HG03175 (cell line): ENCODE measurements around the gene MTMR3.
"Not testable (repeated sequence)": the region's sequence is repeated elsewhere in the genome, so short reads cannot be mapped to it uniquely, and the experiment has no call there.

ENCODE experiments used
- ATAC-seq: cut with Tn5 transposase; IDR thresholded peaks from one replicate; pipeline ENCODE4 v1.9.1; 2021; ENCODE audit warnings: mild to moderate bottlenecking, moderate library complexity; ENCODE audit not compliant: unreplicated experiment

Gene MTMR3

DNA sequence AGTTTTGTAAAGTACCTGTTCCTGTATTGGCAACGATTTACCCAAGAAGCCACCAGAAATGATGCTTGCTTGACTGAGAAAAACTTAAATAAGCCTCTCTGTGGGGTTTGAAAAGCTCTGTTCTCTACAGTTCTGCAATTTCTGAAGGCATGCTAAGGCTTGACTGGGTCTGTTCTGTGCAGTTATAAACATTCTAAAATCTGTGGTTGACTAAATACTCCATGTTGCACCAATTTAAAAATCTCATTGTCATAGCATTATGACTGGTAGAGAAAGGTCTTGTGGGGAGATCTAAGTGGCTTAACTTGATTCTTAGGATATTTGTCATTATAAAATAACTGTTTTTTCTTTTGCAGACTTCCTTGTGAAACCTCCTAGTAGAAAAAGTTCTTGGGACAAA lies 73.7 kb downstream of the MTMR3 start:
- ATAC-seq: no peak

DNA sequence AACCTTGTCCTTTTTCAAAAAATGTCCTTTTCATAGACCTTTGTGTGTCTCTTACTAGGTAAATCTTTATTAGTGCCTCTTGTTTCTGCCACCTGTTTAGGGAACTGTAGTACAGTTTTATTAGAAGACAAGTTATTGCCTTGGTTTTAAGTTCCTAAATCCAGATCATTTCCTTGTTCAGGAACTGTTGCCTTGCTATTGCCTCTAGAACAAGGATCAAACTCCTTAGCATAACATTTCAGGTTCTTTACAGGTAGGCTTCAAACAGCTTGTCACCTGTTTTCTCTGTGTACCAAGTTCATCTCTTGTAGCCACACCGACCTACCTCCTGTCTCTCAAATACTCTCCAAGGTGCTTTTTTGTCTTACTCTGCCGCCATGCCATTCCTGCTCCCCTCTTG lies 75.2 kb downstream of the MTMR3 start:
- no peak for ATAC-seq

DNA sequence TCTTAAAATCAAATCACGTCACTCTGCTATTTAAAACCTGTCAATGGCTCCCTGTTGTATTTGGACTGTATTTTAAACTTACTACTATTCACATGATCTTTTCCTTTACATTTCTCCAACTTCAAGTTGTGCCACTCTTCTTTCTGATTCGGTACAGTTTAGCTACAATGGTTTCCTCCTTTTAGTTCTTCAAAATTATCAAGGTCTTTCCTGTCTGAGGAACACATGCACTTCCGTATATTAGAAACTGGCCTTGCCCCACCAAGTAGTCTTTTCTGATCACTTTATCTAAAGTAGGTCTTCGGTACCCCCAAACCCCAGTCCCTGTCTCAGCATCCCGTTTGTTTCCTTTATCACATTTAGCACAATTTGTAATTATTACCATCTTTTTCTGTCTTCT lies 81.8 kb downstream of the MTMR3 start:
- no peak for ATAC-seq

DNA sequence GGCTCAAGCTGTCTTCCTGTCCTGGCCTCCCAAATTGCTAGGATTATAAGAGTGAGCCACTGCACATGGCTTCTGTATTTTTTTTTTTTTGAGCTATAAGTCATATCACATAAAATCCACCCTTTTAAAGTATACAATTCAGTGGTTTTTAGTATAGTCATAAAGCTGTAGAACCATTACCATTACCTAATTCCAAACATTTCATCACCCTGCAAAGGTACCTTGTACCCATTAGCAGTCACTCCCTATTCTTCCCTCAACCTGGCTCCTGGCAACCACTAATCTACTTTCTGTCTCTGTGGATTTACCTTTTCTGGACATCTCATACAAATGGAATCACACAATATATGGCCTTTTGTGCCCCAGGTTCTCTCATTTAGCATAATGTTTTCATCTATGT lies 84.5 kb downstream of the MTMR3 start:
- no peak for ATAC-seq

DNA sequence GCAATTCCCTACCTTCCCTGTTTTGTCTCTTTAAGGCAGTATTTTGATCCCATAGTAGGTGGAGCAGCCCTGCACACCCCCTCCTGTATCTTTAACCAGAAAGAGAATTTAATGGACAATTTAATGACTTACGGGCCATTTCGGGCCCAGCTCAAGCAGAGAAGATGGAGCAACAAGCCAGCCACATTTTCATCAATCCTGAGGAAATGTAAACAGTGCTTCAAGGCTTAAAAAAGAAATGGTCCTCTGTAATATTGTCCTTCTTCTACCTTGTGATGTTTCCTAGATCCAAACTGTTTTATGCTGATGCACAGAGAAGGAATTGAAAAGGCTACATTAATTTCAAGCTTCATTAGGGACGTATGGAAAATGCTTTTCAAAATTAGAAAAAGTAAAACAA lies 88.6 kb downstream of the MTMR3 start:
- ATAC-seq: no peak

DNA sequence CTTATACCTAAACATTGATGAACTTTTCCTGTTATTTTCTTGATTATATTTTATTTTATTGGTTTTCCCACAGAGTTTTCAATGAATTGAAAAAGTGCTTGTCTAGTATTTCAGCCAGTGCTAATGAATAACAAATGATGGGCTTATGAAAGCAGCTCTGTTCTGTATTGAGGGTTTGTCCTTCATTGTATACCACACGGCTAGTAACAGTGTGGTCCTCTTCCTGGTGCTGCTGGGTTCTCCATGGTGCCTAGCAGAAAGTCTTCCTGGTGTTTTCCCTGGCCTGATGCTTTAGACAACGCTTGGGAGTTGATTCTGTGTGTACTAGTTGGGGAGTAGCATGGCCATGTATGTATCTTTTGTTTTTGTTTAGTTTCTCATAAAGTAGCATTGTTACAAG lies 89.1 kb downstream of the MTMR3 start:
- ATAC-seq: no peak

DNA sequence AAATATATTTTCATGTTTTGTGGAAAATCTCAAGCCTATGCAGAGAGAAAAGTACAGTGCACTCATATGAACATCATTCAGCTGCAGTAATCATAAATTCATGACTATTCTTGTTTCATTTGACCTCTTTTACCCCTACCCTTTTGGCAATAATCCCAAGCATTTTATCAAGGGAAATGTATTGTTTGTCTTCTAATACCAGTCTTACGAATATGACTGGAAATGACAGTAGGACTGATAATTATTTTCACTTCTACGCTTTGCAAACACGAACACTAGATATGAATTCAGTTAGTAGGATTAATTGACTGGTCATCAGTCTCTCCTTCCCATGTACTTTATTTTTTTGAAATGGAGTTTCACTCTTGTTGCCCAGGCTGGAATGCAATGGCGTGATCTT lies 90.3 kb downstream of the MTMR3 start:
- no peak for ATAC-seq

DNA sequence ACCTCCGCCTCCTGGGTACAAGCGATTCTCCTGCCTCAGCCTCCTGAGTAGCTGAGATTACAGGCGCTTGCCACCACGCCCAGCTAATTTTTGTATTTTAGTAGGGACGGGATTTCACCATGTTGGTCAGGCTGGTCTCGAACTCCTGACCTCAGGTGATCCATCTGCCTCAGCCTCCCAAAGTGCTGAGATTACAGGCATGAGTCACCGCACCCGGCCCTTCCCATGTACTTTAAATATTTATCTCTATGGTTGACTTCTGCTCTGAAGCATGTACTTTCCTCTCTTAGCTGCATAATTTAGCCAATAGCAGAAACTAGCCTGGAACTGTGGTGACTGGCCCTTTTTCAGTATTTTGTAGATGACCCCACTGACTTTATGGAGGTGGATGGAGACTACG lies 90.7 kb downstream of the MTMR3 start:
- not testable (repeated sequence) for ATAC-seq

DNA sequence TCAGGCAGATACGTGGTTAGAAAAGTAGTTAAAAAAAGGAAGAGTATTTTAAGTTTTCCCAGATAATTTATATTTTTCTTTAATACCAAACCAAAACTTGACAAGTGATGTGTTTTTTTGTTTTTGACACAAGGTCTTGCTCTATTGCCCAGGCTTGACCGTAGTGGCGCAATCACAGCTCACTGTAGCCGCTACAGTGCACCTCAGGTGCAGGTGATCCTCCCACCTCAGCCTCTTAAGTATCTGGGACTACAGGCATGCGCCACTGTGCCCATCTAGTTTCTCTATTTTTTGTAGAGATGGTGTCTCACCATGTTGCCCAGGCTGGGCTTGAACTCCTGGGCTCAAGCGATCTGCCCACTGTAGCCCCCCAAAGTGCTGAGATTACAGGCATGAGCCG lies 92.5 kb downstream of the MTMR3 start:
- no peak for ATAC-seq

DNA sequence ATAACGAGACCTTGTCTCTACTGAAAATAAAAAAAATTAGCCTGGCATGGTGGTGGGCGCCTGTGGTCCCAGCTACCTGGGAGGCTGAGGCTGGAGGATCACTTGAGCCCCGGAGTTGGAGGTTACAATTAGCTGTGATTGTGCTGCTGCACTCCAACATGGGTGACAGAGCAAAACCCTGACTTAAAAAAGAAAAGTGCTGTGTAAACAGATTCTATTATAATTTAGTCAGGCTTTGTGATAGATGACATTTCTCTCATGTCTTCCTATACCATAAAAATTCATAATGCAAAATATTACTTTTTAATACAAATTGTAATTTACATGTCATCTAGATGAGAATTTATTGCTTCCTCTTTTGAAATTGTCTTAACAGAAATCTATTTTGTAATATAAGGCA lies 94.1 kb downstream of the MTMR3 start:
- no peak for ATAC-seq

DNA sequence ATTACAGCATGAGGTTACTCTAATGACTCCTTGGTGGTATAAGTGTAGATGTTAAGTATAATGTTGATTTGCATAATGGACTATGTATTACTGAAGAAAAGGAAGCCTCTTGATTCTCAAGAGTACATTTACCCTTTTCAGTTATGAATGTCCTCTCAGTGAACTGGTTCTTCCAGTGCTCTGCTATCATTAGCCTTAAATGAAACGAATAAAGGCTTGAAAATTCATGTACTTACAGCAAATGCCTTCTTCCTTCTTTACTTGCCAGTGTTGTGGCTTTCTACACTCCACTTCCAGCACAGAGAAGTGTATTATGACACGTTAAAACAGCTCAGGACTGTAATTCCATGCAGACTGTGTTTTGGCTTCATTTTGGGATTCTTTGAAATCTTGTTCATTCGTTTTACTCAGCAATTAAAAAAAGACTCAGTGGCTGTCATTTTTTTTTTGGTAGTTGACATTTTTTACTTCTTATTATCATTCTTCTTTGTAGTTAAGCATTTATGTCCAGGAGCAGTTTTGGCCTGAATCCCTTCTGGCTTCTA lies 96.9 kb downstream of the MTMR3 start:
- peak; percentile 86 for ATAC-seq

DNA sequence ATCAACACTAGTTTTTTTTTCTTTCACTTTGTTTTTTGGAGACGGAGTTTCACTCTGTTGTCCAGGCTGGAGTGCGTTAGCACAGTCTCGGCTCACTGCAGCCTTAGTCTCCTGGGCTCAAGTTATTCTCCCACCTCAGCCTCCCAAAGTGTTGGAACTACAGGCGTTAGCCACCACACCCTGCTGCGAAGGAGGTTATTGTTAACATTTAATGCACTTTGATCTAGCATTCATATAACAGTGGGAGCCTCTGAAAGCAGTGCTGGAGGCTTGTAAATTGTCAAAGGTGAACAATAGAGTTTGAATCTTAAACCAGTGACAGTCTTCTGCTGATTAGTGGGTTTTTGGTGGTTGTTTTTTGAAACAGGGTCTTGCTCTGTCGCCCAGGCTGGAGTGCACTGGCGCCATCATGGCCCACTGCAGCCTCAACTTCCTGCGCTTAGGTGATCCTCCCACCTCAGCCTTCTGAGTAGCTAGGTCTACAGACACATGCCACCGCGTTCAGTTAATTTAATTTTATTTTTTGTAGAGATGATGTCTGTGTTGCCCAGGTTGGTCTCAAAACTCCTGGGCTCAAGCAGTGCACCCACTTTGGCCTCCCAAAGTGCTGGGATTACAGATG lies 100.4 kb downstream of the MTMR3 start:
- ATAC-seq: no peak

DNA sequence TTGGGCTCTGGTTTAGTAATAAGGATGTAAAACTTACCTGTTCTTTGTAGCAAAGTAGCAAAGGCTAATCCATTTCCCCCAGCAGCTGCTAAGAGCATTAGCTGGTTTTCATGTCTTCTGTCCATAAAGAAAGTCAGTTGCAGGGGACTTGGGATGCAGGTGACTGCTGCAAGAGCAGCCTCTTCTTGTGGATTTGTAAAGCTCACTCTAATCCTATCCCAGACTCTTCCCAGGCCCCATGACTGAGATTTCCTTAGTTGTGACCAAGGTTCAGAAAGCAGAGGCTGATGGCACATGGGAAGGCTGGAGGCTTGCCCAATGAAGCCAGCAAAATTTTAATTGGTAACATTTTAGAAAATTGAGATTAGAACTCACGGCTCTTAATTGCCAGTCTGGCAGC lies 102.9 kb downstream of the MTMR3 start:
- no peak for ATAC-seq

DNA sequence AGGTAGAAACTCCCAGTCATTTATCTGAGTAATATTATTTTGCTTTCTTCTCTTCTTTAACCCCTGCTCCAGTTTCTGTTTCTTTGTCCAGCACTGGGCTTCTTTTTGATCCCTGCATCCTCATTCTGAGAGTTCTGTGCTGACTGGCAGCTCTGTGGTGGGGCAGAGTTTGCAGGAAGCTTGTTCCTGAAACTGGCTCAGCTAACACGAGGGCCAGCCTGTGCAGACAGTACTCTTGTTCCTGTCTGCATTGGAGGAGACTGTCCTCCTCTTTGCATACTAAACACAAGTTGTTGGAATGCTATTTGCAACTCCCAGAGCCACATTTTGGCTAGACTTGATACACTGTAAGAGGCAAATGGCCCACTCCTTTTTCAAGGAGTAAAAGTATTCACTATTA lies 104.2 kb downstream of the MTMR3 start:
- ATAC-seq: no peak

DNA sequence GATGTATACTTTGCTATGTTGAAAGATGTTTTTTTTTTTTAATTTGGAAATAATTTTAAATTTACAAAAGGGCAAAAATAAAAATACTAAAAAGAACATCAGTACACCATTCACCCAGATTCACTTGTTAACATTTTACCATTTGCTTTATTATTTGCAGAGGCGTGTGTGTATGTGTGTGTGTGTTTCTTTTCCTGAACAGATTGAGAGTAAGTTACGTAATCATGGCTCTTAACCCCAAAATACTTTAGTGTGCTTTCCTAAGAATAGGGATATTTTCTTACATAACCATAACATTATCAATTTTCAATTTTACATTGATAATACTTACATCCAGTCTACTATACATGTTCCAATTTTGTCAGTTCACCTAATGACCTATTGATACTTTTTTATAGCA lies 105.7 kb downstream of the MTMR3 start:
- ATAC-seq: no peak

DNA sequence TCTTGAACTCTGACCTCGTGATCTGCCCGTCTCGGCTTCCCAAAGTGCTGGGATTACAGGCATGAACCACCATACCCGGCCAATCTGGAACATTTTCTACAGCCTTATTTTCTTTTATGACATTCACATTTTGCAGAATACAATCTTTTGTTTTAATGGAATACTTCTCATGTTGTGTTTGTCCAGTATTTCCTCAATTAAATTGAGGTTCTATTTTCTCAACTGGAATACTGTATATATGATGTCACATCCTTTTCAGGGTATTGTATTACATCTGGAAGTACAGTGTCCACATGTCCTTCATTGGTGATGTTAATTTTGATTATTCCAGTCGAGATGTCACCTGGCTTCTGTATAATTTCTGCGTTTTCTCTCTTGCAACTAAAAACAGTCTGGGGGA lies 106.5 kb downstream of the MTMR3 start:
- ATAC-seq: no peak

DNA sequence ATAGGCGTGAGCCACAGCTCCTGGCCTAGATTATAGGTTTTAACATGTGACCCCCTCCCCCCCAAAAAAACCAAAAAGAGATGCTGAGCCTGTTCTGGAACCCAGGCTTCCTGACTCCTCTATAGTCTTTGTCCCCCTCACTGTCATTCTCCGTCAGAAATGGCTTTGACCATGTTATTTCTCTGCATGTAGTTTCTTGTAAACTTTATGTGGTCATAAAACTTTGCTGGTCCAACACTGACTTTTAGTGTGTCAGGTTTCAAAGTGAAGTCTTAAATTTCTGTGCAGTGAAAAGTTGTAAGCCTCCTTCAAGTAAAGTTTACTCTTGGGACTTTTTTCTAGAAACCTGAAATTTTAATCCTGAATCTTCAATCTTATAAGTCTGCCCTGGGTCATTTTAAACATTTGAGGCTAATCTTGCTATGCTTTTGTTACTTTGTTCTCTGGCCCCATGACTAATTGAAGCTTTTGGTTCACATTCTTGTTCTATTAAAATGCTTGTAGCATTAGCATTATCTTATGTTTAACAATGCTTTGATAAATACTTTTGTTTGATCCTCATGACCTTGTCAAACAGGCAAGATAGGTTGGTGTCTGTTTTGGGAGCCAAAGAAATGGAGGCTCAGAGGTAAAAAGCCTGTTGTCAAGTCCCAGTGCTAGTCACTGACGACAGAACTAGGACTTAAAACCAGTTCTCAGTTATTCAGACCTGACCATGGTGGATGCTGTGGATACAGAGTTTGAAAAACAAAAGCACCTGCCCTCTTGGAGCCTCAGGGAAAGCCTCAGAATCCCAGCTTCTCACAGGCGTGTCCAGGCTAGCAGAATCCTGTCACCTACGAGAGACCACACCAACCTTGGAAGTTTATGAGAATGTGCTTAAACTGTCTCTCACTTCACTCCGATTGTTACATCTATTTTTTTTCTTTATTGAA lies 109.6 kb downstream of the MTMR3 start:
- ATAC-seq: no peak

DNA sequence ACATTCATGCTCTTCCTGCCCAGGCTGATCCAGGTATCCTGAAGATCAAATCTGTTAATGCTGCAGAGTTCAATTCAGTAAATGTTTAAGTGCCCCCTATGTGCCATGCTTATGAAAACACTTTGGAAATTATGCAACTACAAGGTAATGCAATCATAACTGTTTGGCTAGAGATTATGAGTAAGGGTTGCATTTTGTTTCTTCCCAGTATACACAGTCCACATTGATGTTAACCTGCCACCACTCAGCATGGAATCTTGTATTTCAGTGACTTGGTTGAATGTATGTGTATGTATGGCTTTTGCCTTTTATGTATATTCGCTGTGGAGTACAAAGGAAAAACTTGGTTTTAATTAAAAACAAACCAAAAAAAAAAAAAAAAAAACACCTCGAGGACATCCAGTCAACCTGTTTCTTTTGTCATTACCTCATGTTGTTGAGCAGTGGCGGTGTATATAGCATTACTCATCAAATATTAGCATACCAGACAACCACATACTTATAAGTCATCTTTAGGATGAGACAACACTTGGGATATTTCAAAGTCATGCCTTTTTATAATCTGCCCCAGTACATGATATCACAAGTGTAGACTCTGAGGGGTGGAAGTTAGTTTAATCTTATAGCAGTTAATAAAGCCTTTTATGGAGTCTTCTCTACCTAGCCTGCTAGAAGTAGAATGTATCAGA lies 111.2 kb downstream of the MTMR3 start:
- no peak for ATAC-seq

DNA sequence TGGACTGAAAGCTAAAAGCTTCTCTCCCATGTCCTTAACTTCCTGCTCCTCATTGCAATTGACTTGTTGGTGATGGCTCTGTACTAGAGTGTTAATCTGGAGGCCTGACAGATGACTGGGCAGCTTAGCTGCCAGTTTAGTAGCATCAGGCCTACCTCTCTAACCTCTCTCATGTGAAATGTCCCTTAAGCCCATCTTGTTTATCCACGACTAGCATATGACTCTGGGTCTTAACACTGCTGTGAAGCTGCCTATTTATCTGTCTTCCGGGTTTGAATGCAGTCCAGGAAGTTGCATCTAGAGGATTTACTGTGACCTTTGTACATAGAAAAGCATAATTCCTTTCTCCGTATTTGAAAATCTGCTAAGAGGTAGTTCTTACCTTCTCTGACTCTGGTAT lies 112.0 kb downstream of the MTMR3 start:
- no peak for ATAC-seq

DNA sequence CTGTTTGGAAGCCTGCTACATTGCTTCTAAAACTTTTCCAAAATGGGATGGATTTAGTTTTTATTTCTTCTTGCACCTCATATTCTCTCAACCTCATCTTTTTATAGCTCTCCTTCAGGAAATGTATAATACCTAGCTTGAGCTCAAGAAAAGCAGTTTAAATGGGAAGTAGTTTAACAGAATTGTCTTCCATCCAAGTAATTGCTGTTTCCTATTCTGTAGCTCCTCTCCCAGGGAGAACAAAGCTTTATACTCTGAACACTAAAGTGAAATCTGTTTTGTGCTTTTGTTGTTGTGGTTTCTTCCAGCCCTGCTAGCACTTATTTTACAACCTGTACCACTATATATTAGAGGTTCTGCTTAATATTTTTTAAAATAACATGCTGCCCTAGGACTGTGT lies 114.1 kb downstream of the MTMR3 start:
- no peak for ATAC-seq

DNA sequence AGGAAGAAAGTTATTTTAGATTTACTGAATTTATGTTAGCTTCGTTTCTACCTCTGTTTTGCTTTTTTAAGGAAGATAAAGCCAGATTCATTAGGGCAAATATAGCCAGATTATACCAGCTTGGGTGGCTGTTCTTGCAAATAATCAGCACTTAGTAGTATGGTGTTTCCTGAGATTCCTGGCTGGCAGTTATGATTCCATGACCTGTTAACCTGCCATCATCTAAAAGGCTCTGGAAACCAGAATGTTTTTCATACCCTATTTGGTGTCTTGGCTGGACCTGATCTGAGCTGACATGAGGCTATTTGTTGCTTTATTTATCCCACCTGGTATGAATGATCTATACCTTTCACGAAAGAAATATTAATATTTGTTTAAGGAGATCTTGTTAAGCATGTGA lies 114.5 kb downstream of the MTMR3 start:
- no peak for ATAC-seq
